Testis (tissue), 3 donors: ENCODE data around the gene CABP4. TPM values are rescaled to one million over a fixed set of nuclear protein-coding genes. Genes with fewer than 3 reads are reported as not detected.

Experiments
- DNase-seq: peaks from one replicate; pipeline ENCODE4 v3.0.0-alpha.2; 2019
- H3K27ac ChIP-seq, 2 donors: fragments of 200-600 bp; sonication (generic); one replicate each; pipeline ENCODE4 v1.5.1; 2019
- H3K27me3 ChIP-seq: fragments of 200-600 bp; sonication (generic); one replicate; pipeline ENCODE4 v1.5.1; 2019
- H3K36me3 ChIP-seq: fragments of 200-600 bp; sonication (generic); one replicate; pipeline ENCODE4 v1.5.1; 2017; ENCODE audit warnings: low read depth; ENCODE audit errors: missing control alignments
- H3K4me1 ChIP-seq: fragments of 200-600 bp; sonication (generic); one replicate; pipeline ENCODE4 v1.5.1; 2019
- H3K4me3 ChIP-seq, 2 donors: fragments of 200-600 bp; sonication (generic); one replicate each; pipeline ENCODE4 v1.5.1; 2017 to 2019
- H3K9me3 ChIP-seq: fragments of 200-600 bp; sonication (generic); one replicate; pipeline ENCODE4 v1.5.1; 2017
- POLR2A ChIP-seq: fragments of 450-650 bp; IDR thresholded peaks from one replicate; pipeline ENCODE4 v1.6.1; 2017; ENCODE audit warnings: antibody characterized with exemption, mild to moderate bottlenecking, moderate library complexity
- WGBS, 2 donors: methylation state at CpG; one replicate each; pipeline ENCODE4 v1.1.5; 2018; 5-methylcytosine and 5-hydroxymethylcytosine counted together
- intact Hi-C: fragments of 100-400 bp; cut with DNase I; formaldehyde crosslinking; loops from one replicate; pipeline ENCODE4 v1.15.1; 2023; ENCODE audit warnings: low total_unique reads
- polyA plus RNA-seq: library from polyadenylated mRNA; stranded (reverse); fragments of 350-450 nt; fragmentation: Illumina TruSeq; extraction: RNeasy Lipid Tissue Mini Kit (QIAGEN cat#74804); gene quantifications from one replicate; pipeline ENCODE4 v1.2.3, GENCODE V29; 2014; ENCODE audit warnings: low read depth, low replicate concordance; ENCODE audit not compliant: insufficient read depth
- total RNA-seq, 2 donors: library from RNA; depleted of rRNA; stranded (reverse); fragments of >200 nt; gene quantifications; one replicate each; pipeline ENCODE4 v1.2.3, GENCODE V29; 2016
- TF ChIP-seq, protein P1 (sequence below), 3 experiments: fragments of 450-650 bp in 2 of 3; fragments of 200-600 bp in 1 of 3; sonication (generic) in 1 of 3; IDR thresholded peaks; one replicate each; pipeline ENCODE4 v1.5.1; 2016 to 2019; ENCODE audit warnings: antibody characterized with exemption in 3 of 3, mild to moderate bottlenecking in 2 of 3, moderate library complexity in 1 of 3

The CABP4 gene
- total and polyA plus RNA-seq, 3 donors from 2014 or later = 0.87 to 1.2 (median 0.98) TPM

GRCh38 chr11:67418476-67419281, 36.5 kb upstream of the CABP4 start:
- no peak for DNase-seq
- Histone ChIP-seq H3K27me3 (no peaks in the 10 kb centered on the region), H3K4me3 (no peak overlapping the region), H3K36me3 (no peaks in the 10 kb centered on the region), H3K9me3 (no peaks in the 10 kb centered on the region), H3K4me1 (peaks cover 11% of the 10 kb centered on the region), H3K27ac (no peak overlapping the region)
- TF ChIP-seq, protein P1, sequence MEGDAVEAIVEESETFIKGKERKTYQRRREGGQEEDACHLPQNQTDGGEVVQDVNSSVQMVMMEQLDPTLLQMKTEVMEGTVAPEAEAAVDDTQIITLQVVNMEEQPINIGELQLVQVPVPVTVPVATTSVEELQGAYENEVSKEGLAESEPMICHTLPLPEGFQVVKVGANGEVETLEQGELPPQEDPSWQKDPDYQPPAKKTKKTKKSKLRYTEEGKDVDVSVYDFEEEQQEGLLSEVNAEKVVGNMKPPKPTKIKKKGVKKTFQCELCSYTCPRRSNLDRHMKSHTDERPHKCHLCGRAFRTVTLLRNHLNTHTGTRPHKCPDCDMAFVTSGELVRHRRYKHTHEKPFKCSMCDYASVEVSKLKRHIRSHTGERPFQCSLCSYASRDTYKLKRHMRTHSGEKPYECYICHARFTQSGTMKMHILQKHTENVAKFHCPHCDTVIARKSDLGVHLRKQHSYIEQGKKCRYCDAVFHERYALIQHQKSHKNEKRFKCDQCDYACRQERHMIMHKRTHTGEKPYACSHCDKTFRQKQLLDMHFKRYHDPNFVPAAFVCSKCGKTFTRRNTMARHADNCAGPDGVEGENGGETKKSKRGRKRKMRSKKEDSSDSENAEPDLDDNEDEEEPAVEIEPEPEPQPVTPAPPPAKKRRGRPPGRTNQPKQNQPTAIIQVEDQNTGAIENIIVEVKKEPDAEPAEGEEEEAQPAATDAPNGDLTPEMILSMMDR (IDR thresholded peaks at IDR 0.05) = no peak
- TF ChIP-seq POLR2A = no peak
- WGBS, 2 donors = 75 to 77% methylated on average over 17 to 26 of the region's 26 CpGs
- intact Hi-C loops = no loop called here

DNA sequence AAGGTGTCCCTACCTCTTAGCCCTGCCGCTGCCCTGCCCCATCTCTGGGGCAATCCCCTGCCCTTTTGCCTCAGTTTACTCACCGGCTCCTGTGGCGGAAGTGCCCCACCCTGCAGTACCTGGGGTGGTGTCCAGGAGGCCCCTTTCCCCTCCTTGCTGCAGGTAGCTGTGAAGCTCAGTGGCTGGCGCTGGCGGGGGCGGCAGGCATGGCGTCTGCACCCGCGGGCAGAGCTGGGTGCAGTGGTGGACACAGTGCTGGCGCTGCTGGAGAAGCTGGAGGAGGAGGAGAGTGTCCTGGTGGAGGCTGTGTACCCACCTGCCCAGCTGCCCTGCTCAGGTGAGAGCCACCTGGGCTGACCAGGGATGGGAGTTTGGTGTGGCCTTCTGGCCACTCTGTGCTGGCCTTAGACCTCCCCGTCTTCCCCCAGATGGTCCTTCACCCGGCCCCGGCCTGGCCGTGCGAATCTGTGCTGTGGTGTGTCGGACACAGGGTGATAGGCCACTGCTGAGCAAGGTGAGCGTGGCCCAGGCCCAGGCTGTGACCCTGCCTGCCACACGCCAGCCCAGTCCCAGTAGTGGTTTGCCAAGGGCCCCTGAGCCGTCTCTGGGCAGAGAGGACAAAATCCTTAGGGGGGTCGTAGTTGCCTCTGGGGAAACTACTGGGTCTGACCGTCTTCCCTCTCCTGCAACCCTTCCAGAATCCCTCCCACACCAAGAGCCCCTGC, 35.7 kb upstream of the CABP4 start:
- WGBS, 2 donors = 88 to 95% methylated on average over 8 to 21 of the region's 21 CpGs
- Histone ChIP-seq H3K27ac (no peak overlapping the region), H3K9me3 (no peaks in the 10 kb centered on the region), H3K4me3 (no peak overlapping the region), H3K4me1 (peaks cover 11% of the 10 kb centered on the region), H3K27me3 (no peaks in the 10 kb centered on the region), H3K36me3 (no peaks in the 10 kb centered on the region)
- no peak for DNase-seq
- intact Hi-C loops = no loop called here
- no peak for TF ChIP-seq POLR2A
- TF ChIP-seq, protein P1 (IDR thresholded peaks at IDR 0.05) = no peak

GRCh38 chr11:67420147-67420645, 35.0 kb upstream of the CABP4 start:
- DNase-seq = no peak
- peak overlapping the region; percentile 27 to 63 for H3K4me3 ChIP-seq
- 14 to 35% methylated on average over 10 to 15 of the region's 15 CpGs for WGBS, 2 donors
- H3K36me3 ChIP-seq = no peaks in the 10 kb centered on the region
- intact Hi-C loops = no loop called here
- no peaks in the 10 kb centered on the region for H3K27me3 ChIP-seq
- H3K9me3 ChIP-seq = no peaks in the 10 kb centered on the region
- TF ChIP-seq POLR2A = no peak
- TF ChIP-seq, protein P1 (IDR thresholded peaks at IDR 0.05) = no peak
- peak overlapping the region in 1 of 2 donors; percentile 83 for H3K27ac ChIP-seq
- peaks cover 9% of the 10 kb centered on the region for H3K4me1 ChIP-seq

DNA sequence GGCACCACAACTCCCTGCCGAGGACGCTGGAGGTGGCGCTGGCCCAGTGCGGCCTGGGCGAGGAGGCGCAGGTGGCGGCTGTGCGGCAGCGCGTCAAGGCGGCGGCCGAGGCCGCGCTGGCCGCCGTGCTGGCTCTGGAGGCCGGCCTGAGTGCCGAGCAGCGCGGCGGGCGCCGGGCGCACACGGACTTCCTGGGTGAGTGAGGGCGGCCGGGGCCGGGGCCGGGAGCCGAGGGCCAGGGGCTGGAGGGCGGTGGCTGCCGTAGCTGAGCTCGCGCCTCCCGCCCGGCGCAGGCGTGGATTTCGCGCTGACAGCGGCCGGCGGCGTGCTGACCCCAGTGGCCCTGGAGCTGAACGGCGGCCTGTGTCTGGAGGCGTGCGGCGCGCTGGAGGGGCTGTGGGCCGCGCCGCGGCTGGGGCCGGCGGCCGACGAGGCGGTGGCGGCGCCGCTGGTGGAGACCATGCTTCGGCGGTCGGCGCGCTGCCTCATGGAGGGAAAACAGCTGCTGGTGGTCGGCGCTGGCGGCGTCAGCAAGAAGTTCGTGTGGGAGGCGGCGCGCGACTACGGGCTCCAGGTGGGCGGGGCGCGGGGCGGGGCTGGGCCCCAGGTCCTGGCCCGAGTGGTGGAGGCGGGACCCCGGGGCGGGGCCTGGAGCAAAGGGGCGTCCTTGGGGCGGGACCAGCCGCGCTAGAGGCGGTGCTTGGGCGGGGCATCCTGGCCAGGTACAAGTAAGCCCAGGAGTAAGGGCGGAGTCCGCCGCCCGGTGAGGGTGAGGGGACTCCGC, 34.3 kb upstream of the CABP4 start:
- TF ChIP-seq, protein P1 (IDR thresholded peaks at IDR 0.05) = no peak
- TF ChIP-seq POLR2A = no peak
- no peaks in the 10 kb centered on the region for H3K9me3 ChIP-seq
- WGBS, 2 donors = 1% methylated on average over 14 to 63 of the region's 97 CpGs
- peaks cover 8% of the 10 kb centered on the region for H3K4me1 ChIP-seq
- intact Hi-C loops = no loop called here
- no peaks in the 10 kb centered on the region for H3K36me3 ChIP-seq
- H3K27me3 ChIP-seq = no peaks in the 10 kb centered on the region
- peak overlapping the region in 1 of 2 donors; percentile 83 for H3K27ac ChIP-seq
- peak; percentile 98 for DNase-seq
- H3K4me3 ChIP-seq = peak overlapping the region; percentile 27 to 63
